Measurements from ENCODE around the gene HCK.

DNA sequence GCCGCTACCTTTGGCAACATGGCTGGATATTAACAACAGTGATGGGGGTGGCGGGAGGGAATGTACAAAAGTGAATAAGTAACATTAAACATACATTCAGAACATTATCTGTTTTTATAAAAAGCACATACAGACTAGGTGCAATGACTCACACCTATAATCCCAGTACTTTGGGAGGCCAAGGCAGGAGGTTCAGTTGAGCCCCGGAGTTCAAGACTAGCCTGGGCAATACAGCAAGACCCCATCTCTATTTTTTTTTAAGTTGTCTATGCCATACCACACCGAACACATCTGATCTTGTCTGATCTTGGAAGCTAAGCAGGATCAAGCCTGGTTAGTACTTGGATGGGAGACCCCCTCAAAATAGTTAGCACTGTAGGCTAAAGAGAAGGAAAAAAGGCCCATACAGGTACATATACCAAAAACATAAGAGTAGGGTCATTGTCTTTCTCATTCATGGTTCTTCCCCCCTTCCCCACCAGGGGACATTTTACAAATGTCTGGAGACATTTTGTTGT lies 1.7 kb upstream of the HCK start:
- TF ChIP-seq SMAD3 (CRISPR knock-in tag; conservative IDR thresholded peaks at IDR 0.05) (no peak), BHLHE40 (IDR thresholded peaks at IDR 0.05; ENCODE audit: low read length) (no peak), CC2D1A (IDR thresholded peaks at IDR 0.05) (no peak), ZNF121 (CRISPR knock-in tag; conservative IDR thresholded peaks at IDR 0.05) (peak; percentile 77), MAFF (IDR thresholded peaks at IDR 0.05; ENCODE audit: low read length) (no peak), PCBP1 (IDR thresholded peaks at IDR 0.05; ENCODE audit: low read depth, low read length, poor library complexity, severe bottlenecking) (no peak), ZNF561 (CRISPR knock-in tag; conservative IDR thresholded peaks at IDR 0.05) (no peak)
- TF ChIP-seq, protein P1, sequence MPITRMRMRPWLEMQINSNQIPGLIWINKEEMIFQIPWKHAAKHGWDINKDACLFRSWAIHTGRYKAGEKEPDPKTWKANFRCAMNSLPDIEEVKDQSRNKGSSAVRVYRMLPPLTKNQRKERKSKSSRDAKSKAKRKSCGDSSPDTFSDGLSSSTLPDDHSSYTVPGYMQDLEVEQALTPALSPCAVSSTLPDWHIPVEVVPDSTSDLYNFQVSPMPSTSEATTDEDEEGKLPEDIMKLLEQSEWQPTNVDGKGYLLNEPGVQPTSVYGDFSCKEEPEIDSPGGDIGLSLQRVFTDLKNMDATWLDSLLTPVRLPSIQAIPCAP (CRISPR knock-in tag; IDR thresholded peaks at IDR 0.05; ENCODE audit: borderline replicate concordance), result no peak

Data from K562 (cell line).